OCI-LY7 (cell line): ENCODE data around the gene HDAC9.

Source experiments
- CTCF ChIP-seq: fragments of 200-600 bp; sonication (generic); conservative IDR thresholded peaks from 2 replicates; pipeline ENCODE4 v1.5.1; 2014; ENCODE audit warnings: mild to moderate bottlenecking, antibody characterized with exemption, low read length, moderate library complexity, mixed read lengths
- EZH2phosphoT487 ChIP-seq: fragments of 200-600 bp; sonication (generic); IDR thresholded peaks from 2 replicates; pipeline ENCODE4 v1.6.1; 2018; ENCODE audit warnings: low read depth, borderline replicate concordance, mild to moderate bottlenecking, mixed run types, antibody characterized with exemption, low read length, moderate library complexity, mixed read lengths

GRCh38 chr7:18654709-18655108 lies 159.2 kb downstream of the HDAC9 start:
- TF ChIP-seq CTCF (no peak), EZH2phosphoT487 (no peak)
